Endothelial cell of umbilical vein (primary cell): Measurements from ENCODE around the gene MEAK7. TPM values are rescaled to one million over a fixed set of nuclear protein-coding genes. Genes with fewer than 3 reads are reported as not detected.

Experiments
- BruUV-seq: library from RNA; stranded (reverse); fragments of 400-500 nt; replicated peaks from 2 replicates; lab custom pipeline; 2021; lab: Mats Ljungman, UMichigan
- CTCF ChIA-PET: fragments of 300-600, 350-600 bp; sonication (Branson Sonifier 250); formaldehyde crosslinking; loops from one replicate; lab custom pipeline; 2021; ENCODE audit warnings: antibody characterized with exemption, inconsistent platforms; lab: Charles Lee
- POLR2A ChIA-PET: fragments of 300-600, 350-600 bp; sonication (Branson Sonifier 250); formaldehyde crosslinking; loops from one replicate; lab custom pipeline; 2021; ENCODE audit warnings: antibody characterized with exemption, inconsistent platforms; lab: Charles Lee
- DNase-seq: peaks from one replicate; pipeline ENCODE4 v3.0.0-alpha.2; 2011; ENCODE audit warnings: low read depth, low spot score
- FAIRE-seq: peaks from 2 replicates; lab custom pipeline; 2011; peaks lifted over from hg19 to GRCh38; lab: Jason Lieb, UNC
- H2AFZ ChIP-seq: 2 replicates; pipeline ENCODE4 v1.6.0; 2012; ENCODE audit warnings: low read depth, low read length, control low read depth, inconsistent platforms
- H3K27ac ChIP-seq: 2 replicates; pipeline ENCODE4 v1.5.1; 2011; ENCODE audit warnings: low read depth, mild to moderate bottlenecking, control low read depth, low read length, moderate library complexity; ENCODE audit not compliant: insufficient read depth
- H3K27me3 ChIP-seq, 2 experiments: 2 replicates each; pipeline versions ENCODE4 v1.6.0 to v1.6.1; 2011; ENCODE audit warnings: low read length in 2 of 2, mixed read lengths in 1 of 2; ENCODE audit not compliant: control insufficient read depth in 2 of 2, insufficient read depth in 2 of 2
- H3K36me3 ChIP-seq, 2 experiments: 2 replicates in 1 of 2; 3 replicates in 1 of 2; pipeline ENCODE4 v1.5.1; 2011; ENCODE audit warnings: low read length in 2 of 2, mild to moderate bottlenecking in 1 of 2, moderate library complexity in 1 of 2; ENCODE audit not compliant: control insufficient read depth in 2 of 2, insufficient read depth in 2 of 2; ENCODE audit errors: extremely low read depth in 1 of 2
- H3K4me1 ChIP-seq: 3 replicates; pipeline ENCODE4 v1.5.1; 2011; ENCODE audit warnings: mild to moderate bottlenecking, low read length; ENCODE audit not compliant: control insufficient read depth, insufficient read depth; ENCODE audit errors: extremely low read depth
- H3K4me2 ChIP-seq: 2 replicates; pipeline ENCODE4 v1.6.1; 2011; ENCODE audit warnings: low read length, control low read depth, mixed read lengths; ENCODE audit not compliant: insufficient read depth
- H3K4me3 ChIP-seq, 3 experiments: fragments of 200-600 bp in 1 of 3; sonication (generic), shearing (Covaris generic) in 1 of 3; replicated peaks in 1 of 3; 2 replicates each; pipeline ENCODE4 v1.5.1; 2011 to 2016; ENCODE audit warnings: control low read depth in 3 of 3, low read length in 3 of 3, mild to moderate bottlenecking in 2 of 3, inconsistent platforms in 1 of 3, low read depth in 1 of 3, moderate library complexity in 1 of 3; ENCODE audit not compliant: insufficient read depth in 1 of 3
- H3K79me2 ChIP-seq: 2 replicates; pipeline ENCODE4 v1.6.0; 2012; ENCODE audit warnings: low read length, inconsistent platforms; ENCODE audit not compliant: control insufficient read depth, insufficient read depth
- H3K9ac ChIP-seq: replicated peaks from 2 replicates; pipeline ENCODE3; 2011; ENCODE audit warnings: low read length, control low read depth; ENCODE audit not compliant: insufficient read depth; ENCODE audit errors: extremely low read depth
- H3K9me1 ChIP-seq: replicated peaks from 3 replicates; pipeline ENCODE4 v1.6.0; 2011; ENCODE audit warnings: mild to moderate bottlenecking, low read length; ENCODE audit not compliant: control insufficient read depth, insufficient read depth; ENCODE audit errors: extremely low read depth
- H3K9me3 ChIP-seq: replicated peaks from 2 replicates; pipeline ENCODE4 v1.5.1; 2012; ENCODE audit warnings: low read length, inconsistent platforms; ENCODE audit not compliant: control insufficient read depth, insufficient read depth
- H4K20me1 ChIP-seq: replicated peaks from 2 replicates; pipeline ENCODE3; 2011; ENCODE audit warnings: mild to moderate bottlenecking, low read length; ENCODE audit not compliant: control insufficient read depth, insufficient read depth; ENCODE audit errors: extremely low read depth
- EZH2 ChIP-seq: IDR thresholded peaks from 2 replicates; pipeline ENCODE4 v1.6.1; 2012; ENCODE audit warnings: borderline replicate concordance, low read depth, mild to moderate bottlenecking, moderate library complexity, low read length, inconsistent platforms; ENCODE audit not compliant: severe bottlenecking
- FOS ChIP-seq: IDR thresholded peaks from 2 replicates; pipeline ENCODE4 v1.6.1; 2011; ENCODE audit warnings: mild to moderate bottlenecking, low read length, moderate library complexity, borderline replicate concordance; ENCODE audit not compliant: insufficient read depth
- GATA2 ChIP-seq: IDR thresholded peaks from 2 replicates; pipeline ENCODE4 v1.7.0; 2011; ENCODE audit warnings: low read depth, mild to moderate bottlenecking, moderate library complexity, mixed read lengths, low read length; ENCODE audit not compliant: insufficient read length, insufficient read depth
- JUN ChIP-seq: IDR thresholded peaks from 2 replicates; pipeline ENCODE4 v1.6.1; 2011; ENCODE audit warnings: borderline replicate concordance, low read depth; ENCODE audit not compliant: insufficient read length, insufficient read depth
- MYC ChIP-seq: IDR thresholded peaks from one replicate; pipeline ENCODE4 v1.6.1; 2011; ENCODE audit warnings: mild to moderate bottlenecking, low read depth, low read length
- POLR2A ChIP-seq: IDR thresholded peaks from 2 replicates; pipeline ENCODE4 v1.6.1; 2012; ENCODE audit warnings: low read depth, mild to moderate bottlenecking, control low read depth, low read length
- POLR2AphosphoS5 ChIP-seq: IDR thresholded peaks from 2 replicates; pipeline ENCODE4 v1.6.1; 2012; ENCODE audit warnings: low read depth, mild to moderate bottlenecking, control low read depth, low read length, moderate library complexity; ENCODE audit not compliant: insufficient read depth
- dilution Hi-C: fragments of 300-500 bp; cut with MboI; formaldehyde crosslinking; loops from one replicate; pipeline ENCODE4 v1.15.0; 2019; ENCODE audit warnings: low sequenced_read_pairs; ENCODE audit not compliant: extremely low pct_ligation_motif_present
- intact Hi-C: fragments of 100-400 bp; cut with micrococcal nuclease; formaldehyde crosslinking; loops from one replicate; pipeline ENCODE4 v1.10.0; 2022
- polyA plus RNA-seq, 4 experiments: library from polyadenylated mRNA; depleted of rRNA in 3 of 4; stranded (reverse) in 3 of 4; unstranded in 1 of 4; fragments of >200 nt; gene quantifications; 2 replicates each; pipeline versions ENCODE4 v1.2.1 to v1.2.3, GENCODE V29; 2011 to 2012; ENCODE audit warnings: missing spikeins in 1 of 4
- total RNA-seq: library from RNA; stranded (reverse); gene quantifications from 2 replicates; pipeline ENCODE4 v1.2.3, GENCODE V29; 2021
- TF ChIP-seq, protein P1 (sequence below): IDR thresholded peaks from 2 replicates; pipeline ENCODE4 v1.6.1; 2011; ENCODE audit not compliant: insufficient read depth, insufficient read length
- TF ChIP-seq, protein P2 (sequence below), 2 donors: IDR thresholded peaks; 1 replicate in 1 of 2; 2 replicates in 1 of 2; pipeline ENCODE4 v1.5.1; 2011; ENCODE audit warnings: low read length in 2 of 2, mild to moderate bottlenecking in 2 of 2, moderate library complexity in 2 of 2, control low read depth in 1 of 2, inconsistent platforms in 1 of 2, low read depth in 1 of 2; ENCODE audit not compliant: insufficient read depth in 1 of 2; ENCODE audit errors: extremely low read depth in 1 of 2

Gene MEAK7
- total and polyA plus RNA-seq, 2 donors (not counting 3 experiments of a cell fraction or from before 2014, with no cell fraction given): 16.2 to 22.7 TPM

DNA sequence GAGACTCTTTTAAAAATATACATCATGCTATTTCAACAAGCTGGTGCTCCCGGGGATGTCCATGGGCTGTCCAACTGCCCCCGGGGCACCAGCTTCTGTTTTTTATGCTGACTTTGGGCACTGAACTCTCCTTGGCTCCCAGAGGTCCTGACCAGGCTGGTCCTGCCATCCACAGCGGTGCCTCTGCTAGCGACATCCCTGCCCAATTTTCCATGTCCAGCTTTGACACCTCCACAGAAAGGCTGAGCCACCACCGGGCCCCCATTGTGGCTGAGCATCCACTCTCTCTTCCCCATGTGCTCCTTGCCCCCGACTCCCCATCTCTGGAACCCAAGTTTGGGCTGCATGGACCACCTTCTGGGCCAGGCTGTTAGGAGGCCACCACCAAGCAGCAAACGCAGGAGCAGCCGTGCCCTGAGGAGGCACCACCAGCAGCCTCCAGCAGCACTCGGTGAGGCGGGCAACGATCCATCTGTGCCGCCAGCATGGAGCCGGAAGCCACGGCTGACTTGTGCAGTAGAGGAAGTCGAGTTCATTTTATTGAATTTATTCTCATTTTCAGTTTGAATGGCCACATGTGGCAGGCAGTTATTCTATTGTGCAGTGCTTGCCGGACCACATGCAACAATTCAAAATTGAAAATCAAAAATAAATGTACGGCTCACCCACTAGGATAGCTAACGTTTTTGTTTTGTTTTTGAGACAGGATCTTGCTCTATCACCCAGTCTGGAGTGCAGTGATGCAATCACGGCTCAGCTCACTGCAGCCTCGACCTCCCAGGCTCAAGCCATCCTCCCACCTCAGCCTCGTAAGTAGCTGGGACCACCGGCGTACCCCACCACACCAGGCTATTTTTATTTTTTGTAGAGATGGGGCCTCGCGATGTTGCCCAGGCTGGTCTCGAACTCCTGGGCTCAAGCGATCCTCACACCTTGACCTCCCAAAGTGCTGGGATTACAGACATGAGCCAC, 2.8 kb upstream of the MEAK7 start:
- POLR2A ChIA-PET: interaction anchor here (1.2 kb wide), 1 partner anchor 35 kb away, joined by 3 read pairs; no protein-coding TSS in a partner anchor
- Histone ChIP-seq H3K27me3 (no peaks in the 10 kb centered on the region), H4K20me1 (no peaks in the 10 kb centered on the region), H3K27ac (no peak overlapping the region), H3K4me1 (peaks cover 13% of the 10 kb centered on the region), H3K36me3 (peaks cover 0 to under 1% of the 10 kb centered on the region in 2 experiments), H3K9me3 (no peaks in the 10 kb centered on the region), H2AFZ (no peak overlapping the region), H3K9me1 (no peaks in the 10 kb centered on the region), H3K9ac (no peak overlapping the region), H3K4me2 (no peak overlapping the region), H3K79me2 (peaks cover 4% of the 10 kb centered on the region), H3K4me3 (no peak overlapping the region)
- BruUV-seq: no TSS peak
- intact Hi-C loops: loop anchor here (2.0 kb wide), 1 partner anchor 550 kb away; no protein-coding TSS in a partner anchor
- TF ChIP-seq GATA2 (no peak), POLR2AphosphoS5 (no peak), MYC (no peak), POLR2A (no peak), FOS (no peak), JUN (no peak), EZH2 (no peak)
- TF ChIP-seq, protein P1, sequence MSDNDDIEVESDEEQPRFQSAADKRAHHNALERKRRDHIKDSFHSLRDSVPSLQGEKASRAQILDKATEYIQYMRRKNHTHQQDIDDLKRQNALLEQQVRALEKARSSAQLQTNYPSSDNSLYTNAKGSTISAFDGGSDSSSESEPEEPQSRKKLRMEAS: no peak
- TF ChIP-seq, protein P2, sequence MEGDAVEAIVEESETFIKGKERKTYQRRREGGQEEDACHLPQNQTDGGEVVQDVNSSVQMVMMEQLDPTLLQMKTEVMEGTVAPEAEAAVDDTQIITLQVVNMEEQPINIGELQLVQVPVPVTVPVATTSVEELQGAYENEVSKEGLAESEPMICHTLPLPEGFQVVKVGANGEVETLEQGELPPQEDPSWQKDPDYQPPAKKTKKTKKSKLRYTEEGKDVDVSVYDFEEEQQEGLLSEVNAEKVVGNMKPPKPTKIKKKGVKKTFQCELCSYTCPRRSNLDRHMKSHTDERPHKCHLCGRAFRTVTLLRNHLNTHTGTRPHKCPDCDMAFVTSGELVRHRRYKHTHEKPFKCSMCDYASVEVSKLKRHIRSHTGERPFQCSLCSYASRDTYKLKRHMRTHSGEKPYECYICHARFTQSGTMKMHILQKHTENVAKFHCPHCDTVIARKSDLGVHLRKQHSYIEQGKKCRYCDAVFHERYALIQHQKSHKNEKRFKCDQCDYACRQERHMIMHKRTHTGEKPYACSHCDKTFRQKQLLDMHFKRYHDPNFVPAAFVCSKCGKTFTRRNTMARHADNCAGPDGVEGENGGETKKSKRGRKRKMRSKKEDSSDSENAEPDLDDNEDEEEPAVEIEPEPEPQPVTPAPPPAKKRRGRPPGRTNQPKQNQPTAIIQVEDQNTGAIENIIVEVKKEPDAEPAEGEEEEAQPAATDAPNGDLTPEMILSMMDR (IDR thresholded peaks at IDR 0.05; ENCODE audit: extremely low read depth in 1 of 2, insufficient read depth in 1 of 2, low read depth in 1 of 2, low read length in 2 of 2): no peak
- DNase-seq: no peak
- CTCF ChIA-PET: interaction anchor here (0.6 to 9.0 kb wide), 46 partner anchors 10 to 1307 kb away, joined by 3 to 154 read pairs (median 6); partner anchors contain the start of genes COTL1, KLHL36 and TAF1C
- no peak for FAIRE-seq
- dilution Hi-C loops: loop anchor here (25.0 kb wide), 1 partner anchor 105 kb away; the partner anchor contains the start of gene COTL1
